Panc1 (cell line): ENCODE results near the gene CDYL. TPM values are rescaled to one million over a fixed set of nuclear protein-coding genes. Genes with fewer than 3 reads are reported as not detected.

ENCODE experiments used
- ATAC-seq: fragments of 200-7000 bp; cut with Tn5 transposase; 2 replicates; pipeline ENCODE4 v1.9.1; 2020; ENCODE audit warnings: mild to moderate bottlenecking, moderate library complexity
- BruUV-seq: library from RNA; stranded (reverse); fragments of 400-500 nt; replicated peaks from 2 replicates; lab custom pipeline; 2021; lab: Mats Ljungman, UMichigan
- CTCF ChIA-PET: fragments of 300-600 bp; sonication (Branson Sonifier 250); formaldehyde crosslinking; loops from one replicate; lab custom pipeline; 2022; ENCODE audit warnings: antibody characterized with exemption; lab: Charles Lee
- POLR2A ChIA-PET: fragments of 300-600 bp; sonication (Branson Sonifier 250); formaldehyde crosslinking; loops from one replicate; lab custom pipeline; 2022; ENCODE audit warnings: antibody characterized with exemption; lab: Charles Lee
- DNase-seq: peaks from one replicate; pipeline ENCODE4 v3.0.0-alpha.2; 2010; ENCODE audit warnings: low read depth, low spot score
- H3K27ac ChIP-seq: 2 replicates; pipeline ENCODE4 v1.5.1; 2011; ENCODE audit warnings: mild to moderate bottlenecking, low read length, inconsistent platforms
- H3K27me3 ChIP-seq: fragments of 200-500 bp; sonication (Bioruptor generic); 2 replicates; pipeline ENCODE4 v1.6.0; 2014; ENCODE audit warnings: low read length, inconsistent platforms; ENCODE audit not compliant: control insufficient read depth, insufficient read depth
- H3K36me3 ChIP-seq: fragments of 200-500 bp; sonication (Bioruptor generic); 2 replicates; pipeline ENCODE4 v1.5.1; 2014; ENCODE audit warnings: inconsistent platforms, mild to moderate bottlenecking, low read length, moderate library complexity; ENCODE audit not compliant: control insufficient read depth, insufficient read depth
- H3K4me1 ChIP-seq: 2 replicates; pipeline ENCODE4 v1.5.1; 2011; ENCODE audit warnings: inconsistent platforms, mild to moderate bottlenecking, low read length, moderate library complexity; ENCODE audit not compliant: control insufficient read depth, insufficient read depth
- H3K4me3 ChIP-seq, 2 experiments: 2 replicates each; pipeline ENCODE4 v1.5.1; 2011 to 2012; ENCODE audit warnings: low read depth in 2 of 2, low read length in 2 of 2, mild to moderate bottlenecking in 2 of 2, inconsistent platforms in 1 of 2, moderate library complexity in 1 of 2
- H3K9me3 ChIP-seq: fragments of 200-500 bp; sonication (Bioruptor generic); 2 replicates; pipeline ENCODE4 v1.5.1; 2014; ENCODE audit warnings: low read depth, mild to moderate bottlenecking, inconsistent platforms, low read length, moderate library complexity; ENCODE audit not compliant: control insufficient read depth, insufficient read depth
- CTCF ChIP-seq: fragments of 450-650 bp; IDR thresholded peaks from 2 replicates; pipeline ENCODE4 v1.5.1; 2017; ENCODE audit warnings: mild to moderate bottlenecking
- POLR2AphosphoS5 ChIP-seq: IDR thresholded peaks from 2 replicates; pipeline ENCODE4 v1.6.1; 2012; ENCODE audit warnings: mild to moderate bottlenecking, low read depth, low read length, moderate library complexity
- REST ChIP-seq, 2 experiments: IDR thresholded peaks; 2 replicates each; pipeline ENCODE4 v1.6.1; 2011 to 2012; ENCODE audit warnings: low read depth in 2 of 2, control low read depth in 1 of 2, low read length in 1 of 2, mild to moderate bottlenecking in 1 of 2, moderate library complexity in 1 of 2; ENCODE audit not compliant: insufficient read depth in 1 of 2
- SIN3A ChIP-seq: IDR thresholded peaks from 2 replicates; pipeline ENCODE4 v1.6.1; 2012; ENCODE audit warnings: low read depth, mild to moderate bottlenecking, low read length, moderate library complexity, borderline replicate concordance; ENCODE audit not compliant: insufficient read depth
- TCF7L2 ChIP-seq: IDR thresholded peaks from 2 replicates; pipeline ENCODE4 v1.6.1; 2011; ENCODE audit warnings: mild to moderate bottlenecking, low read depth, low read length, inconsistent platforms
- in situ Hi-C: cut with HindIII; loops from 2 replicates; pipeline ENCODE4 v1.10.0; 2016; ENCODE audit warnings: low sequenced_read_pairs, low pct_unique_long_range_greater_than_20kb
- intact Hi-C: fragments of 100-400 bp; cut with micrococcal nuclease; formaldehyde crosslinking; loops from one replicate; pipeline ENCODE4 v1.10.0; 2022; ENCODE audit not compliant: unreplicated experiment
- total RNA-seq: library from RNA; stranded (reverse); gene quantifications from one replicate; pipeline ENCODE4 v1.2.1, GENCODE V29; 2021; ENCODE audit not compliant: unreplicated experiment

CDYL gene
- total RNA-seq, 1 experiment from 2014 or later = 61.4 TPM

- no peak for TF ChIP-seq POLR2AphosphoS5
- TF ChIP-seq SIN3A = no peak
- TF ChIP-seq TCF7L2 = no peak
- TF ChIP-seq CTCF = no peak
- TF ChIP-seq REST (IDR thresholded peaks at IDR 0.05; ENCODE audit: insufficient read depth in 1 of 2, low read depth in 2 of 2, low read length in 1 of 2) = no peak
- ChIA-PET CTCF (no interaction called here), POLR2A (no interaction called here)
- DNase-seq = no peak
- in situ Hi-C loops (no loop called here), intact Hi-C loops (no loop called here)
- Histone ChIP-seq H3K27me3 (peaks cover 12% of the 10 kb centered on the region), H3K27ac (no peak overlapping the region), H3K4me1 (peaks cover 10% of the 10 kb centered on the region), H3K4me3 (no peak overlapping the region), H3K36me3 (no peaks in the 10 kb centered on the region; the same call in 1 of the 2 replicates), H3K9me3 (peaks cover under 1% of the 10 kb centered on the region; the same call in 1 of the 2 replicates)
- BruUV-seq = no TSS peak
- ATAC-seq = no peak
These were observed 3.5 kb upstream of the CDYL start for GRCh38 chr6:4772750-4773149.

- intact Hi-C loops (no loop called here), in situ Hi-C loops (no loop called here)
- H3K4me1 ChIP-seq = peaks cover 10% of the 10 kb centered on the region
- ChIA-PET POLR2A (no interaction called here), CTCF (interaction anchor here (0.6 kb wide), 1 partner anchor 34 kb away, joined by 5 read pairs; no protein-coding TSS in a partner anchor)
- no peak for DNase-seq
- no TSS peak for BruUV-seq
- H3K27ac ChIP-seq = no peak overlapping the region
- ATAC-seq = no peak
- H3K9me3 ChIP-seq = peaks cover 5% of the 10 kb centered on the region; the same call in 1 of the 2 replicates
- TF ChIP-seq TCF7L2 = no peak
- no peak for TF ChIP-seq POLR2AphosphoS5
- no peak for TF ChIP-seq CTCF
- TF ChIP-seq SIN3A = no peak
- TF ChIP-seq REST (IDR thresholded peaks at IDR 0.05; ENCODE audit: insufficient read depth in 1 of 2, low read depth in 2 of 2, low read length in 1 of 2) = no peak
- peaks cover 12% of the 10 kb centered on the region for H3K27me3 ChIP-seq
- no peaks in the 10 kb centered on the region; the same call in 1 of the 2 replicates for H3K36me3 ChIP-seq
- H3K4me3 ChIP-seq = no peak overlapping the region
These were observed 3.0 kb upstream of the CDYL start for GRCh38 chr6:4773181-4773580.
